Neural crest cell (in vitro differentiated cells): Measurements from ENCODE around the gene CD80. TPM values are rescaled to one million over a fixed set of nuclear protein-coding genes. Genes with fewer than 3 reads are reported as not detected.

Source experiments
- DNase-seq: peaks from one replicate; pipeline ENCODE4 v3.0.0; 2021; ENCODE audit warnings: low read depth, mixed read lengths, low spot score
- H3K27ac Mint-ChIP-seq: one replicate; pipeline ENCODE4 v1.8.0; 2021; ENCODE audit warnings: mild to moderate bottlenecking, mixed read lengths; ENCODE audit not compliant: unreplicated experiment
- H3K27me3 Mint-ChIP-seq: 2 replicates; pipeline ENCODE4 v1.8.0; 2021; ENCODE audit warnings: low read depth, mild to moderate bottlenecking, mixed read lengths
- H3K36me3 Mint-ChIP-seq: 2 replicates; pipeline ENCODE4 v1.8.0; 2021; ENCODE audit warnings: low read depth, mild to moderate bottlenecking, mixed read lengths
- H3K4me1 Mint-ChIP-seq: 2 replicates; pipeline ENCODE4 v1.8.0; 2021; ENCODE audit warnings: mixed read lengths
- H3K4me3 Mint-ChIP-seq: one replicate; pipeline ENCODE4 v1.8.0; 2021; ENCODE audit warnings: mild to moderate bottlenecking, mixed read lengths
- H3K9me3 Mint-ChIP-seq: 2 replicates; pipeline ENCODE4 v1.8.0; 2021; ENCODE audit warnings: mixed read lengths
- CTCF ChIP-seq: fragments of 200-600 bp; sonication (generic); conservative IDR thresholded peaks from 2 replicates; pipeline ENCODE4 v1.5.0; 2021; ENCODE audit warnings: antibody characterized with exemption, mild to moderate bottlenecking
- total RNA-seq: library from RNA; stranded (reverse); gene quantifications from 2 replicates; pipeline ENCODE4 v1.2.1, GENCODE V29; 2021

CD80 gene
- total RNA-seq, 1 donor from 2014 or later: not detected

- H3K36me3 Mint-ChIP-seq: peaks cover 55% of the 10 kb centered on the region
- H3K4me3 Mint-ChIP-seq: no peak overlapping the region
- H3K4me1 Mint-ChIP-seq: no peaks in the 10 kb centered on the region
- no peaks in the 10 kb centered on the region for H3K27me3 Mint-ChIP-seq
- no peak for TF ChIP-seq CTCF
- H3K9me3 Mint-ChIP-seq: peaks cover 9% of the 10 kb centered on the region
- no peak overlapping the region for H3K27ac Mint-ChIP-seq
- no peak for DNase-seq
Measured at GRCh38 chr3:119518026-119518425, 41.4 kb downstream of the CD80 start.

GRCh38 chr3:119517112-119517511 is 42.3 kb downstream of the CD80 start:
- no peak for TF ChIP-seq CTCF
- Mint-ChIP-seq H3K36me3 (peaks cover 56% of the 10 kb centered on the region), H3K9me3 (peaks cover 9% of the 10 kb centered on the region), H3K27ac (no peak overlapping the region), H3K4me1 (no peaks in the 10 kb centered on the region), H3K27me3 (no peaks in the 10 kb centered on the region), H3K4me3 (no peak overlapping the region)
- no peak for DNase-seq

- Mint-ChIP-seq H3K36me3 (peaks cover 35% of the 10 kb centered on the region), H3K27me3 (no peaks in the 10 kb centered on the region), H3K4me3 (no peak overlapping the region), H3K9me3 (peaks cover 5% of the 10 kb centered on the region), H3K4me1 (no peaks in the 10 kb centered on the region), H3K27ac (no peak overlapping the region)
- no peak for DNase-seq
- TF ChIP-seq CTCF: no peak
Measured at GRCh38 chr3:119514637-119515036, 44.8 kb downstream of the CD80 start.

- Mint-ChIP-seq H3K4me3 (no peak overlapping the region), H3K27ac (no peak overlapping the region), H3K4me1 (no peaks in the 10 kb centered on the region), H3K9me3 (no peaks in the 10 kb centered on the region), H3K36me3 (peaks cover 14% of the 10 kb centered on the region), H3K27me3 (no peaks in the 10 kb centered on the region)
- TF ChIP-seq CTCF: no peak
- no peak for DNase-seq
Measured at GRCh38 chr3:119510690-119511089, 48.7 kb downstream of the CD80 start.

- H3K27me3 Mint-ChIP-seq: no peaks in the 10 kb centered on the region
- H3K36me3 Mint-ChIP-seq: peaks cover 10% of the 10 kb centered on the region
- H3K9me3 Mint-ChIP-seq: no peaks in the 10 kb centered on the region
- H3K27ac Mint-ChIP-seq: no peak overlapping the region
- DNase-seq: no peak
- TF ChIP-seq CTCF: no peak
- no peak overlapping the region for H3K4me3 Mint-ChIP-seq
- H3K4me1 Mint-ChIP-seq: no peaks in the 10 kb centered on the region
Measured at GRCh38 chr3:119508172-119508845, 51.1 kb downstream of the CD80 start.
